Progenitor cell of endocrine pancreas (in vitro differentiated cells): ENCODE results near the gene TTC28. TPM values are rescaled to one million over a fixed set of nuclear protein-coding genes. Genes with fewer than 3 reads are reported as not detected.
"Not testable (repeated sequence)": the region's sequence is repeated elsewhere in the genome, so short reads cannot be mapped to it uniquely, and the experiment has no call there.

Experiments used
- DNase-seq: peaks from one replicate; pipeline ENCODE4 v3.0.0; 2021; ENCODE audit warnings: low spot score; ENCODE audit not compliant: unreplicated experiment
- H3K27ac Mint-ChIP-seq: 2 replicates; pipeline ENCODE4 v1.8.0; 2021; ENCODE audit warnings: mild to moderate bottlenecking, moderate library complexity, mixed read lengths
- H3K27me3 Mint-ChIP-seq: 2 replicates; pipeline ENCODE4 v1.8.0; 2021; ENCODE audit warnings: mixed read lengths
- H3K36me3 Mint-ChIP-seq: 2 replicates; pipeline ENCODE4 v1.8.0; 2022; ENCODE audit warnings: mixed read lengths; ENCODE audit not compliant: insufficient read depth
- H3K4me1 Mint-ChIP-seq: 2 replicates; pipeline ENCODE4 v1.8.0; 2021; ENCODE audit warnings: low read depth, mixed read lengths
- H3K4me3 Mint-ChIP-seq: 2 replicates; pipeline ENCODE4 v1.8.0; 2021; ENCODE audit warnings: low read depth, mild to moderate bottlenecking, moderate library complexity, mixed read lengths
- H3K9me3 Mint-ChIP-seq: 2 replicates; pipeline ENCODE4 v1.8.0; 2021; ENCODE audit warnings: low read depth, mixed read lengths
- total RNA-seq: library from RNA; stranded (reverse); gene quantifications from 2 replicates; pipeline ENCODE4 v1.2.1, GENCODE V29; 2021
- TF ChIP-seq, protein P1 (sequence below): fragments of 200-600 bp; sonication (generic); IDR thresholded peaks from one replicate; pipeline ENCODE4 v1.5.0; 2021; ENCODE audit warnings: antibody characterized with exemption, mild to moderate bottlenecking; ENCODE audit not compliant: unreplicated experiment

Gene TTC28
- total RNA-seq, 1 donor from 2014 or later: 35.2 TPM

DNA sequence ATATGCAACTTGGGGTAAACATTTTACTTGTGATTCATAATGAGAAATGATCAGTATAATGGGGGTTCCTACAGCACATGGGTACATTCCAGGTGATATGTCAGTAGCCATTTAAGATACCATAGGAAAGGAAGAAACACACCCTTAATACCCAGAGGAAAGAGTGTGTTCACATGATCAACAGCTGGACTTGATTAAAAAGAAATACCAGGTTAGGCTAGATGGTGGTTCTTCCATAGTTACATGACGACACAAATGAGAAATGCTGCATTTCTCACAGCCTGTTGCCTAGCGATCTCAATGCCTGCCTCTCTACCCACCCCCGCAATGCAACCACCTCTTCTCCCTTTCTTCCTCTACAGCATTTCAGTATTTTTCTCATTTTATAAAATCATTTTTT is 96.8 kb downstream of the TTC28 start:
- TF ChIP-seq, protein P1, sequence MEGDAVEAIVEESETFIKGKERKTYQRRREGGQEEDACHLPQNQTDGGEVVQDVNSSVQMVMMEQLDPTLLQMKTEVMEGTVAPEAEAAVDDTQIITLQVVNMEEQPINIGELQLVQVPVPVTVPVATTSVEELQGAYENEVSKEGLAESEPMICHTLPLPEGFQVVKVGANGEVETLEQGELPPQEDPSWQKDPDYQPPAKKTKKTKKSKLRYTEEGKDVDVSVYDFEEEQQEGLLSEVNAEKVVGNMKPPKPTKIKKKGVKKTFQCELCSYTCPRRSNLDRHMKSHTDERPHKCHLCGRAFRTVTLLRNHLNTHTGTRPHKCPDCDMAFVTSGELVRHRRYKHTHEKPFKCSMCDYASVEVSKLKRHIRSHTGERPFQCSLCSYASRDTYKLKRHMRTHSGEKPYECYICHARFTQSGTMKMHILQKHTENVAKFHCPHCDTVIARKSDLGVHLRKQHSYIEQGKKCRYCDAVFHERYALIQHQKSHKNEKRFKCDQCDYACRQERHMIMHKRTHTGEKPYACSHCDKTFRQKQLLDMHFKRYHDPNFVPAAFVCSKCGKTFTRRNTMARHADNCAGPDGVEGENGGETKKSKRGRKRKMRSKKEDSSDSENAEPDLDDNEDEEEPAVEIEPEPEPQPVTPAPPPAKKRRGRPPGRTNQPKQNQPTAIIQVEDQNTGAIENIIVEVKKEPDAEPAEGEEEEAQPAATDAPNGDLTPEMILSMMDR: no peak
- H3K4me3 Mint-ChIP-seq: no peak overlapping the region
- no peaks in the 10 kb centered on the region for H3K36me3 Mint-ChIP-seq

DNA sequence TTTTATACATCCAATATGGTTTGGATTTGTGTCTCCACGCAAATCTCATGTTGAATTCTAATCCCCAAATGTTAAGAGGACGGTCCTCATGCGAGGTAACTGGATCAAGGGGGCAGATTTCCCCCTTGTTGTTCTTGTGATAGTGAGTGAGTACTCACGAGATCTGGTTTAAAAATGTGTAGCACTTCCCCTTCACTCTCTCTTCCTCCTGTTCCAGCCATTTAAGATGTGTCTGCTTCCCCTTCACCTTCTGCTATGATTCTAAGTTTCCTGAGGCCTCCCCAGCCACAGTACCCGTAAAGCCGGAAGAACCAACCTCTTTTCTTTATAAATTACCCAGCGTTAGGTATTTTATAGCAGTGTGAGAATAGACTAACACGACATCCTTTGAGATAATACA is 98.6 kb downstream of the TTC28 start:
- TF ChIP-seq, protein P1: no peak
- no peak overlapping the region for H3K4me3 Mint-ChIP-seq
- H3K27ac Mint-ChIP-seq: no peak overlapping the region
- no peaks in the 10 kb centered on the region for H3K9me3 Mint-ChIP-seq
- H3K27me3 Mint-ChIP-seq: no peaks in the 10 kb centered on the region
- H3K36me3 Mint-ChIP-seq: no peaks in the 10 kb centered on the region
- H3K4me1 Mint-ChIP-seq: no peaks in the 10 kb centered on the region
- DNase-seq: no peak

More for the DNA sequence above, 96.8 kb downstream of the TTC28 start:
- Mint-ChIP-seq H3K27ac (no peak overlapping the region), H3K9me3 (no peaks in the 10 kb centered on the region), H3K27me3 (no peaks in the 10 kb centered on the region), H3K4me1 (no peaks in the 10 kb centered on the region)
- DNase-seq: no peak

DNA sequence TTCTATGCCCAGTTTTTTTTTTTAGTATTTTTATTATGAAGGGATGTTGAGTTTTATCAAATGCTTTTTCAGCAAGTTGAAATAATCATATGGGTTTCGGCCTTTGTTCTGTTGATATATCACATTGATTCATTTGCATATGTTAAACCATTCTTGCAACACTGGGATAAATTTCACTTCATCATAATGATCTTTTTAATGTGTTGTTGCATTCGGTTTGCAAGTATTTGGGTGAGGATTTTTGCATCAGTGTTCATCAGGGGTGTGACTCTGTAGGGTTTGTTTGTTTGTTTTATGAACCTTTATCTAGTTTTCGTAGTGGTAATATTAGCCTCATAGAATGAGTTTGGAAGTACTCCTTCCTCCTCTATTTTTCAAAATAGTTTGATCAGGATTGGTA is 103.5 kb downstream of the TTC28 start:
- H3K4me1 Mint-ChIP-seq: no peaks in the 10 kb centered on the region
- TF ChIP-seq, protein P1: no peak
- no peaks in the 10 kb centered on the region for H3K27me3 Mint-ChIP-seq
- H3K9me3 Mint-ChIP-seq: peaks cover 8% of the 10 kb centered on the region
- no peak overlapping the region for H3K4me3 Mint-ChIP-seq
- no peak overlapping the region for H3K27ac Mint-ChIP-seq
- no peak for DNase-seq
- no peaks in the 10 kb centered on the region for H3K36me3 Mint-ChIP-seq

DNA sequence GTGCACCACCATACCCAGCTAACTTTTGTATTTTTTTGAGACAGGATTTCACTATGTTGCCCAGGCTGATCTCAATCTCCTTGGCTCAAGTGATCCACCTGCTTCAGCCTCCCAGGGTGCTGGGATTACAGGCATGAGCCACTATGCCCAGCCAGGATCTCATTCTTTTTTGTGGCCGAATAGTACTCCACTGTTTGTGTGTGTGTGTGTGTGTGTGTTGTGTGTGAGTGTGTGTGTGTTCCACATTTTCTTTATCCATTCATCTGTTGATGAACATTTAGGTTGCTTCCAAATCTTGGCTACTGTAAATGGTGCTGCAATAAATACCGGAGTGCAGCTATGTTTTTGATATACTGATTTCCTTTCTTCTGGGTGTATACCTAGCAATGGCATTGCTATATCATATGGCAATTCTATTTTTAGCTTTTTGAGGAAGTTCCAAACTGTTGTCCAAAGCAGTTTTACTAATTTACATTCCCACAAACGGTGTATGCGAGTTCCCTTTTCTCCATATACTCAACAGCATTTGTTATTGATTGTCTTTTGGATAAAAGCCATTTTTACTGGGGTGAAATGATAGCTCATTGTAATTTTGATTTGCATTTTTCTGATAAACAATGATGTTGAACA is 105.4 kb downstream of the TTC28 start:
- no peak overlapping the region for H3K4me3 Mint-ChIP-seq
- H3K27ac Mint-ChIP-seq: no peak overlapping the region
- H3K27me3 Mint-ChIP-seq: no peaks in the 10 kb centered on the region
- peaks cover 8% of the 10 kb centered on the region for H3K9me3 Mint-ChIP-seq
- DNase-seq: no peak
- no peaks in the 10 kb centered on the region for H3K36me3 Mint-ChIP-seq
- TF ChIP-seq, protein P1: no peak
- H3K4me1 Mint-ChIP-seq: no peaks in the 10 kb centered on the region

DNA sequence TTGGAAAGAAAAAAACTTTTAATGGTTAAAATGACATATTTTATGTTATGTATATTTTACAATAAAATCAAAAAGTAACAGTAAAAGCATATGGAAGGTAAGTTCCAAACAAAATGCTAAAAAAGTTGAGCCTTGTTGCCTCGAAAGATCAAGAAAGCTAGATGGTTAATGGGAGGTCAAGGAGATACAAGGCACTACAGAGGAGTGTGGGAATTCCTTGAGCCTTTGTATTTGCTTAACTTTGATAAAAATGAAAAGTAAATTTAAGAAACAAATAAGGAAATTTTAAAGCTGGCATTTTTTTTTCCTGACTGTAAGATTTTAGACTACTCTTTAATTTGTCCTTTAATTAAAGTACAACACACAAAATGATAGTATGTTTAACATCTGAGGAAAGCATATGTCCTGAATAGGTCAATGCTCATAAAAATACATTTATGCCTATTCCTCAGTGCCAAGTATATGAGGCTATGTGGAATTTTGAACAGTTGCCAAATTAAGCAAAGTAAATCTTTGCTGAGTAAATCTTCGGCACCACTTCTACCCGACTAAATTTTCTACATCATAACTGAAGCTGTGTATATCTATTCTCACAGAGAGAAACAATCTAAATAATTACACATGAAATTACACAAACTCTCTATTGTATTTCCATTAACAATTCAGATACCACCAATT is 108.8 kb downstream of the TTC28 start:
- H3K27me3 Mint-ChIP-seq: no peaks in the 10 kb centered on the region
- H3K4me1 Mint-ChIP-seq: peaks cover 4% of the 10 kb centered on the region
- no peak overlapping the region for H3K27ac Mint-ChIP-seq
- no peaks in the 10 kb centered on the region for H3K36me3 Mint-ChIP-seq
- H3K4me3 Mint-ChIP-seq: no peak overlapping the region
- H3K9me3 Mint-ChIP-seq: peaks cover 8% of the 10 kb centered on the region
- TF ChIP-seq, protein P1: no peak
- no peak for DNase-seq

DNA sequence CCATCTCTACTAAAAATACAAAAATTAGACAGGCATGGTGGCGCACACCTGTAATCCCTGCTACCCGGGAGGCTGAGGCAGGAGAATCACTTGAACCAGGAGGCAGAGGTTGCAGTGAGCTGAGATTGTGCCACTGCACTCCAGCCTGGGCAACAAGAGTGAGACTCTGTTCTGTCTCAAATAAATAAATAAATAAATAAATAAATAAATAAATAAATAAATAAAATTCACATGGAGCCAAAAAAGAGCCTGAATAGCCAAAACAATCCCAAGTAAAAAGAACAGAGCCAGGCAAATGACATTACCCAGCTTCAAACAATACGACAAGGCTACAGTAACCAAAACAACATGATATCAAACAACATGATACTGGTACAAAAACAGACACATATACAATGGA is 110.7 kb downstream of the TTC28 start:
- H3K27ac Mint-ChIP-seq, H3K9me3 Mint-ChIP-seq, H3K27me3 Mint-ChIP-seq, H3K36me3 Mint-ChIP-seq, H3K4me1 Mint-ChIP-seq, DNase-seq, H3K4me3 Mint-ChIP-seq: not testable (repeated sequence)
